ENCODE data around the gene APRT. TPM values are rescaled to one million over a fixed set of nuclear protein-coding genes. Genes with fewer than 3 reads are reported as not detected.

Gene APRT
- total and polyA plus RNA-seq, 4 experiments from 2014 or later = 171 to 624 (median 372) TPM

DNA sequence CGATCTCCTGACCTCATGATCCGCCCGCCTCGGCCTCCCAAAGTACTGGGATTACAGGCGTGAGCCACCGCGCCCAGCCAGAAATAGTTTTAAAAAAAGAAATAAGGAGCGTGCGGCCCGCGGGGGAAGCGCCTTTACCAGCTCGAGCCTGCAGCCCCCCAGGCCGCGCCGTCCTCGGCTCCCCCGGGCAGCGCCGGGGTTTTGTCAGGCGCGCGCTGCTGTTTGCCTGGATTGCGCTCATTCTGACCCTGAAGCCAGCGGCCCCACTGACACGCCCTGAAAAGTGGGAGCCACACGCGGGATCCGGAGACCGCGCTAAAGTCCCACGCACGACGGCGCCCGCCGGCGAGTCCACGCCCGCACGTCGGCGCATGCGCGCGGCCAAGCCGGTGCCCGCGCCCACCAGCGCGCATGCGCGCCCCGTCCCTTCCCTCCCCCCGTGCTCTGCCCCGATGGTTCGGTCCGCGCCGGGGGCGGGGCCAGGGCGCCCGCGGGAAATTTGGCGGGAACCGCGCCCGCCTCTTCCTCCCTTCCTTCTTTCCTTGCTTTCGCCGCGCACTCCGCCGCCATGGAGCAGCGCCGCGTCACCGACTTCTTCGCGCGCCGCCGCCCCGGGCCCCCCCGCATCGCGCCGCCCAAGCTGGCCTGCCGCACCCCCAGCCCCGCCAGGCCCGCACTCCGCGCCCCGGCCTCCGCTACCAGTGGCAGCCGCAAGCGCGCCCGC lies 8.3 kb downstream of the APRT start, which contains the start of gene CDT1:
TSS of gene CDT1 (plus strand) at position 526 of the 724 bp plus-strand sequence. CDS start at position 569, 43 bp downstream.
- no peaks in the 10 kb centered on the region for H3K9me3 Mint-ChIP-seq
- H3K27ac ChIP-seq (ENCODE audit: low read depth, low read length) = peak within 1 kb of the TSS; percentile 55
- H3K4me1 ChIP-seq (ENCODE audit: insufficient read depth, low read length) = peaks cover 26% of the 10 kb centered on the region
- no peaks in the 10 kb centered on the region for H3K27me3 Mint-ChIP-seq
- ChIA-PET POLR2A (ENCODE audit: partially characterized antibody) (interaction anchor here (0.6 to 11.8 kb wide), 13 partner anchors 9 to 1070 kb away, joined by 3 to 206 read pairs (median 5); partner anchors contain the start of genes APRT, CTU2, GALNS and PIEZO1), CTCF (ENCODE audit: partially characterized antibody) (interaction anchor here (0.6 to 1.5 kb wide), 5 partner anchors 10 to 682 kb away, joined by 3 to 5 read pairs (median 3); no protein-coding TSS in a partner anchor)
- DNase-seq = peak; percentile 74 to 90 (median 84)
- H3K27me3 ChIP-seq (ENCODE audit: insufficient read depth, low read length) = no peaks in the 10 kb centered on the region
- H3K9me3 ChIP-seq (ENCODE audit: control insufficient read depth in 1 of 2, low read length in 2 of 2) = no peaks in the 10 kb centered on the region
- H3K4me3 ChIP-seq (ENCODE audit: low read length in 2 of 2) = peak within 1 kb of the TSS; percentile 36 to 68
- H3K4me3 Mint-ChIP-seq = peak within 1 kb of the TSS; percentile 83 to 91 (median 88)
- intact Hi-C loops (cut with micrococcal nuclease) = loop anchor here (1.0 kb wide), 2 partner anchors 8 to 13 kb away; partner anchors contain the start of gene APRT
- H3K4me1 Mint-ChIP-seq = peaks cover 6 to 24% (median 16%) of the 10 kb centered on the region in 4 donors
- H3K27ac Mint-ChIP-seq = peak within 1 kb of the TSS; percentile 73 to 95 (median 89)
- no peaks in the 10 kb centered on the region for H3K36me3 ChIP-seq (ENCODE audit: insufficient read depth, low read length)
- H3K36me3 Mint-ChIP-seq = peaks cover 0 to 5% of the 10 kb centered on the region in 2 donors

GRCh38 chr16:88800277-88800592 lies 11.5 kb downstream of the APRT start:
- Mint-ChIP-seq H3K4me3 (peak overlapping the region in 3 of 8 donors; percentile 7 to 30 (median 13)), H3K27me3 (no peaks in the 10 kb centered on the region), H3K27ac (peak overlapping the region in 6 of 7 donors; percentile 0 to 88 (median 29)), H3K4me1 (peaks cover 11 to 35% (median 23%) of the 10 kb centered on the region in 4 donors), H3K36me3 (peaks cover 0 to 2% of the 10 kb centered on the region in 2 donors), H3K9me3 (no peaks in the 10 kb centered on the region)
- no peak for DNase-seq
- Histone ChIP-seq H3K27me3 (ENCODE audit: insufficient read depth, low read length) (no peaks in the 10 kb centered on the region), H3K36me3 (ENCODE audit: insufficient read depth, low read length) (no peaks in the 10 kb centered on the region), H3K27ac (ENCODE audit: low read depth, low read length) (no peak overlapping the region), H3K4me3 (ENCODE audit: low read length in 2 of 2) (no peak overlapping the region), H3K9me3 (ENCODE audit: control insufficient read depth in 1 of 2, low read length in 2 of 2) (no peaks in the 10 kb centered on the region), H3K4me1 (ENCODE audit: insufficient read depth, low read length) (peaks cover 40% of the 10 kb centered on the region)
- intact Hi-C loops (cut with micrococcal nuclease) = no loop called here
- ChIA-PET POLR2A (ENCODE audit: partially characterized antibody) (interaction anchor here (0.8 to 4.6 kb wide), 8 partner anchors 11 to 97 kb away, joined by 3 to 41 read pairs (median 3); partner anchors contain the start of genes APRT, CTU2, GALNS and RNF166), CTCF (ENCODE audit: partially characterized antibody) (interaction anchor here (0.5 to 2.7 kb wide), 5 partner anchors 12 to 135 kb away, joined by 3 to 13 read pairs (median 3); no protein-coding TSS in a partner anchor)

DNA sequence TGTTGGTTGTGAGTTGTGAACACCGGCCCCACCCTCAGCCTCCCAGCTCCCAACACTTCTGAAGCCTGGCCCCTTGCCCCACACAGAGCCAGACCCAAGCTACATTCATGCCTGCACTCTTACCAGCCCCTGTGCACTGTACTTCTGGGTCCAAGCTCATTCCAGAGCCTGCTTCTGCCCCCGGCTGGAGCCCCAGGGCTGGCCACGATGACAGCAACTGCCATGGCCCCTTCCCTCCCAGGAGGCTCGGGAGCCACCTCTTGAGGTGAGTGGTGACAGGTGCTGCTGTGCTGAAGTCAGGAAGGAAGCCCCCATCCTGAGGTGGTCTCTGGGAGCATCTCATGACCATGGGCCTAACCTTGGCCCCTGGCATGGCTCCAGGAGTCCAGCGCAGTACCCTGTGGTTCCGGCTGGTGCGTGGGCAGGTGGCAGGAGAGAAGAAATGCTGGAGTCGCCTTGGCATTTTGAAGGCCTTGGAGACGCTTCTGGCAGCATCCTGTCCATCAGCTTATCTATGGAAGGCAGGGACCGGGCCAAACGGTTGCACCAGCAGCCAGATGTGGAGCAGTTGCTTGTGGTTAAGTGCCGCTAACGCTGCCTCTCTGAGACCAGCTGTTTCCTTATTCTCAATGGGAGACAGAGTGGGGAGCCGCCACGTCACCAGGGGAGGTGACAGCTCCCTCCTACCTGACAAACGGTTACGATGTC lies 12.0 kb downstream of the APRT start:
- H3K27ac ChIP-seq (ENCODE audit: low read depth, low read length) = no peak overlapping the region
- H3K4me3 ChIP-seq (ENCODE audit: low read length in 2 of 2) = no peak overlapping the region
- no peak for DNase-seq
- no peaks in the 10 kb centered on the region for H3K9me3 Mint-ChIP-seq
- intact Hi-C loops (cut with micrococcal nuclease) = no loop called here
- no peaks in the 10 kb centered on the region for H3K9me3 ChIP-seq (ENCODE audit: control insufficient read depth in 1 of 2, low read length in 2 of 2)
- peaks cover 16 to 40% (median 28%) of the 10 kb centered on the region in 4 donors for H3K4me1 Mint-ChIP-seq
- H3K36me3 Mint-ChIP-seq = peaks cover 0 to 2% of the 10 kb centered on the region in 2 donors
- CTCF ChIA-PET (ENCODE audit: partially characterized antibody) = interaction anchor here (0.5 to 2.7 kb wide), 6 partner anchors 12 to 134 kb away, joined by 3 to 13 read pairs (median 4); partner anchors contain the start of gene APRT
- peak overlapping the region in 4 of 7 donors; percentile 0 to 88 (median 20) for H3K27ac Mint-ChIP-seq
- peak overlapping the region in 1 of 8 donors; percentile 13 for H3K4me3 Mint-ChIP-seq
- no peaks in the 10 kb centered on the region for H3K36me3 ChIP-seq (ENCODE audit: insufficient read depth, low read length)
- H3K27me3 ChIP-seq (ENCODE audit: insufficient read depth, low read length) = no peaks in the 10 kb centered on the region
- no peaks in the 10 kb centered on the region for H3K27me3 Mint-ChIP-seq
- POLR2A ChIA-PET (ENCODE audit: partially characterized antibody) = interaction anchor here (0.8 to 4.6 kb wide), 8 partner anchors 10 to 96 kb away, joined by 3 to 41 read pairs (median 3); partner anchors contain the start of genes APRT, CTU2, GALNS and RNF166
- peaks cover 41% of the 10 kb centered on the region for H3K4me1 ChIP-seq (ENCODE audit: insufficient read depth, low read length)

DNA sequence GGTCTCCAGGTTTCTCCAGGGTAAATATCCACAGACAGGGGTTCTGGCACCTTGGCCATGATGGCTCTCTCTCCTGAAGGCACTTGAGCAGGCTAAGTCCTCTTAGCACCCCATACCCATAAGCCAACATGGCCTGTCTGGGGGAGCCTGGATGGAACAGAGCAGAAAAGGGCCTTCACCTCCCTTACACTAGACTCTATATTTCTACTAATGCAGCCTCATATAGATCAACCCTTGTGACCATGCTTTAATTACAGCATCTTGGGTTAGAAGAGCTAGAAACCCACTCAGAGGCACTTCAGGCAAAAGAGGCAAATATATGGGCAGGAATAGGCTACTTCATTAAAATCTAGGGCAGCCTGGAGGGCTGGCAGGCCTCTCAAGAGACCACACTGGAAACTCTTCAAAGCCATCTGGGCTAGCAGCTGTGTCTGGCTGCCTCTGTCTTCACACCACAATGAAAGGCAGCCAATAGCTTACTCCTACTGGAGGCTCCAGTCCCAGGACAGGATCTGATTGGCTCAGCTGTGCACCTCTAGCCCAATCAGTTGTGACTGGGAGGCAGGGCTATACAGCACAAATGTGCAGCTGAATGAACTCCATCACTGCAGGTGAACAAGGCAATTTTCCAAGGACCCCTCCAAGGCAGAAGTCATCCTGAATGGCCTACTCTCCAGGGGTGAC lies 12.8 kb downstream of the APRT start:
- ChIA-PET POLR2A (ENCODE audit: partially characterized antibody) (interaction anchor here (1.5 to 4.6 kb wide), 3 partner anchors 11 to 17 kb away, joined by 5 to 41 read pairs (median 35); partner anchors contain the start of gene APRT), CTCF (ENCODE audit: partially characterized antibody) (interaction anchor here (1.0 to 2.7 kb wide), 4 partner anchors 13 to 62 kb away, joined by 3 to 13 read pairs (median 4); partner anchors contain the start of gene APRT)
- Mint-ChIP-seq H3K4me3 (no peak overlapping the region), H3K27ac (peak overlapping the region in 3 of 7 donors; percentile 12 to 32 (median 30)), H3K9me3 (no peaks in the 10 kb centered on the region), H3K36me3 (peaks cover 0 to 2% of the 10 kb centered on the region in 2 donors), H3K27me3 (no peaks in the 10 kb centered on the region), H3K4me1 (peaks cover 17 to 47% (median 32%) of the 10 kb centered on the region in 4 donors)
- no peak overlapping the region for H3K27ac ChIP-seq (ENCODE audit: low read depth, low read length)
- no peak for DNase-seq
- H3K27me3 ChIP-seq (ENCODE audit: insufficient read depth, low read length) = no peaks in the 10 kb centered on the region
- H3K4me1 ChIP-seq (ENCODE audit: insufficient read depth, low read length) = peaks cover 39% of the 10 kb centered on the region
- intact Hi-C loops (cut with micrococcal nuclease) = no loop called here
- no peaks in the 10 kb centered on the region for H3K9me3 ChIP-seq (ENCODE audit: control insufficient read depth in 1 of 2, low read length in 2 of 2)
- H3K4me3 ChIP-seq (ENCODE audit: low read length in 2 of 2) = no peak overlapping the region
- no peaks in the 10 kb centered on the region for H3K36me3 ChIP-seq (ENCODE audit: insufficient read depth, low read length)

DNA sequence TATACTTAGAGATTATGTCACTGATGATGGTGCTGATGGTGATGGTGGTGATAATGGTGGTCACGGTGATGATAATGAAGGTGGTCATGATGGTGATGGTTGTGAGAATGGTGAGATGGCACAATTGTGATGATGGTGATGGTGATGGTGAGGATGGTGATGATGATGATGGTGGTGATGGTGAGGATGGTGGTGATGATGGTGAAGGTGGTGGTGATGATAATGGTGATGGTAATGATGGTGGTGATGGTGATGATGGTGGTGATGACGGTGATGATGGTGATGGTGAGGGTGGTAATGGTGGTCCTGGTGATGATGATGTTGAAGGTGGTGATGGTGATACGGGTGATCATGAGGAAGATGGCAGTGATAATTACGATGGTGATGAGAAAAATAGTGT lies 13.7 kb downstream of the APRT start:
- no peak for DNase-seq
- intact Hi-C loops (cut with micrococcal nuclease) = no loop called here
- ChIA-PET CTCF (ENCODE audit: partially characterized antibody) (interaction anchor here (1.0 to 1.5 kb wide), 2 partner anchors 15 to 18 kb away, joined by 3 read pairs; no protein-coding TSS in a partner anchor), POLR2A (ENCODE audit: partially characterized antibody) (interaction anchor here (4.6 kb wide), 1 partner anchor 13 kb away, joined by 41 read pairs; the partner anchor contains the start of gene APRT)
- no peaks in the 10 kb centered on the region for H3K9me3 ChIP-seq (ENCODE audit: control insufficient read depth in 1 of 2, low read length in 2 of 2)
- no peak overlapping the region for H3K4me3 Mint-ChIP-seq
- no peak overlapping the region for H3K4me3 ChIP-seq (ENCODE audit: low read length in 2 of 2)
- peaks cover 0 to 2% of the 10 kb centered on the region in 2 donors for H3K36me3 Mint-ChIP-seq
- peaks cover 19 to 56% (median 37%) of the 10 kb centered on the region in 4 donors for H3K4me1 Mint-ChIP-seq
- no peak overlapping the region for H3K27ac ChIP-seq (ENCODE audit: low read depth, low read length)
- peaks cover 46% of the 10 kb centered on the region for H3K4me1 ChIP-seq (ENCODE audit: insufficient read depth, low read length)
- no peaks in the 10 kb centered on the region for H3K27me3 Mint-ChIP-seq
- no peak overlapping the region for H3K27ac Mint-ChIP-seq
- no peaks in the 10 kb centered on the region for H3K27me3 ChIP-seq (ENCODE audit: insufficient read depth, low read length)
- no peaks in the 10 kb centered on the region for H3K36me3 ChIP-seq (ENCODE audit: insufficient read depth, low read length)
- no peaks in the 10 kb centered on the region for H3K9me3 Mint-ChIP-seq

DNA sequence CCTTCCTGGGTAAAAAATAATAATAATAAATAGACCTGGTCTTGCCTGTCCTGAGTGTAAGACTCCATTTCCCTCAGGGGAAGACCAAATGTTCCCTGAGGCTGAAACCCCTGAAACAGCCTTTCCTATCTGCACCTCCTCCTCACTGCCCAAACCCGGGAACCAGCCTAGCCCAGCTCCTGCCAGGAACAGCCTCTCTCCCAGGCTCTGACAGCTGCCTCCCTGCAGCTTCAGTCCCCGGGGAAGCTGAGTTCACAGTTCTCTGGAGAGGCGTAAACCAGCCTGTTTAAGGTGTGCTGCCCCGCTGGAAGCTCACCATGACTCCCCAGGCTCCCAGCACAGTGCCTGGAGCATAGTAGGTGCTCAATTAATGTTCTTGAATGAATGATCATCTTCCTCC lies 15.4 kb downstream of the APRT start:
- Mint-ChIP-seq H3K36me3 (no peaks in the 10 kb centered on the region), H3K27ac (peak overlapping the region in 5 of 7 donors; percentile 36 to 83 (median 57)), H3K4me1 (peaks cover 24 to 62% (median 45%) of the 10 kb centered on the region in 4 donors), H3K27me3 (no peaks in the 10 kb centered on the region), H3K4me3 (peak overlapping the region in 1 of 8 donors; percentile 15), H3K9me3 (no peaks in the 10 kb centered on the region)
- intact Hi-C loops (cut with micrococcal nuclease) = no loop called here
- ChIA-PET POLR2A (ENCODE audit: partially characterized antibody) (no interaction called here), CTCF (ENCODE audit: partially characterized antibody) (interaction anchor here (1.8 kb wide), 1 partner anchor 61 kb away, joined by 6 read pairs; the partner anchor contains the start of genes GALNS and TRAPPC2L)
- peaks cover 60% of the 10 kb centered on the region for H3K4me1 ChIP-seq (ENCODE audit: insufficient read depth, low read length)
- no peaks in the 10 kb centered on the region for H3K36me3 ChIP-seq (ENCODE audit: insufficient read depth, low read length)
- H3K27me3 ChIP-seq (ENCODE audit: insufficient read depth, low read length) = no peaks in the 10 kb centered on the region
- H3K4me3 ChIP-seq (ENCODE audit: low read length in 2 of 2) = no peak overlapping the region
- H3K27ac ChIP-seq (ENCODE audit: low read depth, low read length) = no peak overlapping the region
- DNase-seq = no peak
- no peaks in the 10 kb centered on the region for H3K9me3 ChIP-seq (ENCODE audit: control insufficient read depth in 1 of 2, low read length in 2 of 2)
